Measurements from ENCODE around the gene OR5C1. TPM values are rescaled to one million over a fixed set of nuclear protein-coding genes. Genes with fewer than 3 reads are reported as not detected.

Gene OR5C1
- not detected for total RNA-seq

DNA sequence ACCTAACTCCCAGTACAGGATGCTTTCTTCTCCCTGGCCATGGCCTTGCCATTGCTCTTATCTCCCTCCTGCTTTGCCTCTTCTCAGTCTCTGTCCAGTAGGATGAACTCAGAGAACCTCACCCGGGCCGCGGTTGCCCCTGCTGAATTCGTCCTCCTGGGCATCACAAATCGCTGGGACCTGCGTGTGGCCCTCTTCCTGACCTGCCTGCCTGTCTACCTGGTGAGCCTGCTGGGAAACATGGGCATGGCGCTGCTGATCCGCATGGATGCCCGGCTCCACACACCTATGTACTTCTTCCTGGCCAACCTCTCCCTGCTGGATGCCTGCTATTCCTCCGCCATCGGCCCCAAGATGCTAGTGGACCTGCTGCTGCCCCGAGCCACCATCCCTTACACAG lies at the start of gene OR5C1:
Gene OR5C1 (plus strand): TSS at position 103 of the 400 bp plus-strand sequence. CDS start 0 bp downstream, at position 103.
- H3K36me3 ChIP-seq, result no peaks in the 10 kb centered on the region
- no peak within 1 kb of the TSS for H3K4me3 ChIP-seq
- no peak for DNase-seq (ENCODE audit: low spot score in 2 of 2)
- no peaks in the 10 kb centered on the region for H3K4me1 ChIP-seq
- intact Hi-C loops (cut with DNase I), result no loop called here
- no peak within 1 kb of the TSS for H3K27ac ChIP-seq
- H3K9me3 ChIP-seq, result no peaks in the 10 kb centered on the region
- TF ChIP-seq CTCF (IDR thresholded peaks at IDR 0.05), result no peak
- H3K27me3 ChIP-seq, result no peaks in the 10 kb centered on the region

DNA sequence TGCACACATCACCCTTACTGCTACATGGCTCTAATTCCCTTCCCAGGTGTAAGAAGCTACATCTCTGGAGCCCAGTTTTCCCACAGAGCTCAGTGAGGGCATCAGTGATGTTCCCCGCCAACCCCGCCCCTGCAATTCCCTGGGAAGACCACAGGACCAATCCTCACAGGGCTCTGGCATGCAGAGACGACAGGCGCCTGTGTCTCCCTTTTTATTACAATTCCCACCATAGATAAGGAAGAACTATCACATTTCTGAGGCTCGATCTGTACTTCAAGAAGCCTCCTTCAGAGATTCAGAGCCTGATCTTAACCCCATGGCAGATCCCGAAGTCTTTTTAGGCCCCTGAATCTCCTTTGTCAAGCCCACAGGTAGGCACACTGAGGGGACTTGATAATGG lies 46.7 kb upstream of the OR5C1 start, which contains the start of gene OR1L6:
Gene OR1L6 (plus strand): TSS at position 301 of the 400 bp plus-strand sequence. CDS start 7,545 bp downstream, outside the sequence.
- TF ChIP-seq CTCF (IDR thresholded peaks at IDR 0.05), result no peak
- Histone ChIP-seq H3K36me3 (no peaks in the 10 kb centered on the region), H3K4me3 (no peak within 1 kb of the TSS), H3K27me3 (no peaks in the 10 kb centered on the region), H3K4me1 (no peaks in the 10 kb centered on the region), H3K9me3 (peaks cover 0 to 12% of the 10 kb centered on the region in 2 donors), H3K27ac (no peak within 1 kb of the TSS)
- intact Hi-C loops (cut with DNase I), result no loop called here
- no peak for DNase-seq (ENCODE audit: low spot score in 2 of 2)

DNA sequence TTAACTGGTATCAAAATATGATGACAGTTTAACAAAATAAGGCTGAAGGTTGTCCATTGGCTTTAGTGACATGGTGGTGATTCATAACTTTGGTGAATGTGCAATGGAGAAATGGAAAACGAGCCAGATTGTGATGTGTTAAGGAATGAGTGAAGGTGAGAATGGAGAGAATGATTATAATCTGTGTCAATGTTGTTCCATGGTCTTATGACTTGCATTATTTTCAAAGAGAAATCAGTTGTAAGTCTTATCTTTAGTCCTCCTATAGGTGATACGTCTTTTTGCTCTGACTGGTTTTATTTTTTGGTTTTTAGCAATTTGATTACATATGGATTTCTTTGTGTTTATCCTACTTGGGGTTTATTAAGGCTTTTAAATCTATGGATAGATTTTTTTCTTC lies 33.9 kb upstream of the OR5C1 start:
- intact Hi-C loops (cut with DNase I), result no loop called here
- Histone ChIP-seq H3K4me3 (no peak overlapping the region), H3K4me1 (no peaks in the 10 kb centered on the region), H3K27ac (no peak overlapping the region), H3K36me3 (no peaks in the 10 kb centered on the region), H3K27me3 (no peaks in the 10 kb centered on the region), H3K9me3 (peaks cover 0 to 22% of the 10 kb centered on the region in 2 donors)
- no peak for DNase-seq (ENCODE audit: low spot score in 2 of 2)
- no peak for TF ChIP-seq CTCF (IDR thresholded peaks at IDR 0.05)

GRCh38 chr9:122767817-122768216 lies 20.9 kb upstream of the OR5C1 start:
- intact Hi-C loops (cut with DNase I), result no loop called here
- TF ChIP-seq CTCF (IDR thresholded peaks at IDR 0.05), result no peak
- Histone ChIP-seq H3K9me3 (peaks cover 18 to 51% of the 10 kb centered on the region in 2 donors), H3K36me3 (no peaks in the 10 kb centered on the region), H3K4me3 (no peak overlapping the region), H3K4me1 (no peaks in the 10 kb centered on the region), H3K27me3 (no peaks in the 10 kb centered on the region), H3K27ac (no peak overlapping the region)
- DNase-seq (ENCODE audit: low spot score in 2 of 2), result no peak

- DNase-seq (ENCODE audit: low spot score in 2 of 2), result no peak
- Histone ChIP-seq H3K27me3 (no peaks in the 10 kb centered on the region), H3K4me1 (no peaks in the 10 kb centered on the region), H3K9me3 (peaks cover 0 to 5% of the 10 kb centered on the region in 2 donors), H3K4me3 (no peak overlapping the region), H3K27ac (no peak overlapping the region), H3K36me3 (no peaks in the 10 kb centered on the region)
- no peak for TF ChIP-seq CTCF (IDR thresholded peaks at IDR 0.05)
- intact Hi-C loops (cut with DNase I), result no loop called here
These were observed 11.7 kb upstream of the OR5C1 start for GRCh38 chr9:122777052-122777451.
